ENCODE data around the gene RSAD2.
A peak's percentile ranks its signal among the peaks of the same experiment; 100 is the strongest.

RSAD2 gene

GRCh38 chr2:6860296-6860695, 17.3 kb upstream of the RSAD2 start:
- H3K4me3 ChIP-seq (ENCODE audit: low read length): no peak overlapping the region
- no peak for DNase-seq (ENCODE audit: low read depth, low spot score)

DNA sequence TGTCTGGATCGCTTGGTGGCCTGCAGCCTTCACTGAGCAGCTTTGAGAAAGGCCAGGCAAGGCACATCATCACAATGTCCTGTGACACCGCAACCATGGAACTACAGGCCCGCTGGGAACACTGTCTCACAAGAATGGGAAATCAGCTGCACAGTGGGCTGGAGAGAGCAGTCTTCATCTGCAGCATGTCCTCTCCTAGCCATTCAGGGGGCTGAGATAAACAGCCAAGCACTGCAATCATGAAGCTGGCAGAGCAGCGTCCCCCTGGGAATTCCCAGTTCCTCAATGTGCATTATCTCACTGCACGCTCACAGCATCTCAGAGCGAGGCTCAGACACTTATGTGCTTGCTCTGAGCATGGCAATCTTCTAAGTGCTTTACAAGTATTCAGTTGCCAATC, 13.8 kb upstream of the RSAD2 start:
- H3K4me3 ChIP-seq (ENCODE audit: low read length): peak overlapping the region; percentile 68; the same call in 1 of the 2 replicates
- no peak for DNase-seq (ENCODE audit: low read depth, low spot score)

GRCh38 chr2:6864231-6864754, 13.3 kb upstream of the RSAD2 start:
- DNase-seq (ENCODE audit: low read depth, low spot score): no peak
- peak overlapping the region; percentile 68 for H3K4me3 ChIP-seq (ENCODE audit: low read length)

DNA sequence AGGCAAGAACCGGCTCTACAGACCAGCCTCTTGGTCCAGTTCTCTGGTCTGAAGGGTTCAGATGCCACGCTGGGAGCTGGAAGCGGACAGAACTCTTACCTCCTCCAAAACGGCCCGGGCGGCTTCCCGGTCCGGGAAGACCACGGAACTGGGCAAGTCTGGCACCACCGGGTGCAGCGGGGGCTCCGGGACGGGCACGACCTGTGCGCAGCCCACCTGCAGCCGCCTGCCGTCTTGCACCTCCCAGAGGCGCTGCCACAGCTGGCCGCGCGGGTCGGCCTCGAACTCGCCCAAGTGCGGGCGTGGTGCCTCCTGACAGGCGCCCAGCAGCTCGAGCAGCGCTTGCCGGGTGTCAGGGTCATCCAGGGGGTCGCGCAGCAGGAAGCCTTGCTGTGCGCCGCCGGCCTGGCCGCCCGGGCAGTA, 12.6 kb upstream of the RSAD2 start:
- no peak for DNase-seq (ENCODE audit: low read depth, low spot score)
- H3K4me3 ChIP-seq (ENCODE audit: low read length): peak overlapping the region; percentile 68

DNA sequence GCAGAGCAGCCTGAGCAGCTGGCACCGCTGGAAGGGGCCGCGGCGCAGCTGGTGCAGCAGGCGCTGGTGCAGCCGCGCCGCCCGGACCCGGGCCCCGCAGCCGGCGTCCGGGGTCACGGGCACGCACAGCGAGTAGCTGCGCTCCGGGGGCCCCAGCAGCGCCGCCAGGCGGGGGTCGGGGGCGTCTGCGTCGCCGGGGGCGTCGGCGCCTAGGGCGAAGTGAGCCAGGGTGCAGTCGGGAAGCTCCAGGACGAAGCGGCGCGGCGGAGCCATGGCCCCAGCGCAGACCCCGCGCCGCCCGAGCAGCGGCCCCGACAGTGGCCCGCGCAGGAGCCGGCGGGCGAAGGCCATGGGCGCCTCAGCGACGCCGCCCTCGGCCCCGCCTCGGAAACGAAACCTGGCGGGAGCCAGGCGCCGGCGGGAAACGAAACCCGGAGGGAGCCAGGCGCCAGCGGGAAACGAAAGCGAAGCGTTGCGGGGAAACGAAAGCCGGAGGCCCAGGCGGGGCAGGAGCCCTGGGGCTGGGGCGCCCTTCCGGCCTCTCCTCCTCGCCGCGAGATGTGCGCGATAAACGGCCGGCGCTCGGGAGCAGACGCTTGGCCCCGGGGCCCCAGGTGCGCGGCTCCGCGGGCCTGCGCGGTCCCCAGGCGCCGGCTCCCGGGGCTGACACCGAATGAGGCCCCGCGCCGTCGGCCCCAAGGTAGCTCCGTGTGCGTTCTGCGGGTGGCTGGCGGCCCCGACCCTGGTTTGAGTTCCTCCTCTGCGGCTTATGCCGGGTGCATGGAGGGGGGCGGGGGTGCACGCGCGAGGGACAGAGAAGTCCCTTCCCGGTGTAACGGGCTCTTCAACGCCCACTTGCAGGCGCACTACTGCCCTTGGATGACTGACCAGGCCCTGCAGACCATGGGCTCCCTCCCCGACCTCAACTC, 12.0 kb upstream of the RSAD2 start, which contains the start of gene CMPK2:
CMPK2 (minus strand) TSS at position 562 of the 929 bp plus-strand sequence; CDS start at position 351, 211 bp downstream.
- peak within 1 kb of the TSS; percentile 68 for H3K4me3 ChIP-seq (ENCODE audit: low read length)
- DNase-seq (ENCODE audit: low read depth, low spot score): peak; percentile 67

DNA sequence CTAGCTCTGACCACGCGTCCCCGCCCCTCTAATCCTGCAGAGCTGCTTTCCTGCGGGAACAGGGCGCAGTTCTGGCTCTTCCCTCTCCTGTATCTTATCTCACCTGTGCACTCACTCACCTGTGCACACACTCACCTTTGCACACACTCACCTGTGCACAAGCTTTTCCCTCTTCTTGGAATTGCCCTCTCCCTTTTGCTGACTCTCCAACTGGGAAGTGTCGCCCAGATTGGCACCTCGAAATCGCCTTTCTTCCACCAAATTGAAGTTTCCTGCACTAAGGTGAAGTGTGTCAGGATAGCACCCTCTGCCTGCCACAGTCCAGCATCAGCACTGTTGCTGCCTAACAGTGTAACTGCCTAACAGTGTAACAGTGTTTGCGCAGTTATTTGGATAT, 11.3 kb upstream of the RSAD2 start:
- peak overlapping the region; percentile 68 for H3K4me3 ChIP-seq (ENCODE audit: low read length)
- peak; percentile 60 for DNase-seq (ENCODE audit: low read depth, low spot score)

- no peak for DNase-seq (ENCODE audit: low read depth, low spot score)
- no peak overlapping the region for H3K4me3 ChIP-seq (ENCODE audit: low read length)
These were observed 10.6 kb upstream of the RSAD2 start for GRCh38 chr2:6866982-6867381.

- no peak for DNase-seq (ENCODE audit: low read depth, low spot score)
These were observed 5.2 kb upstream of the RSAD2 start for GRCh38 chr2:6872394-6872793.

DNA sequence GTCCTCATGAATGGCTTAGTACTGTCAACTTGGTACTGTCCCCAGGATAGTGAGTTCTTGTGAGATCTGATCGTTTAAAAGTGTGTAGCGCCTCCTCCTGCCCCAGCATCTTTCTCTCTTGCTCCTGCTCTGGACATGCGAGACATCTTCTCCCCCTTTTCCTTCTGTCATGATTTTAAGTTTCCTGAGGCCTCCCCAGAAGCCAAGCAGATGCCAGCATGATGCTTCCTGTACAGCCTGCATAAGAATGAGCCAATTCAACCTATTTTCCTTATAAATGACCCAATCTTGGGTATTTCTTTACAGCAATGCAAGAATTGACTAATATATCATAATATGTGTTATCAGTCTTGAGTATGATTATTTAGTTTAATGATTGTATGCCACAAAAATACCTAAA, 3.5 kb upstream of the RSAD2 start:
- no peak overlapping the region for H3K4me3 ChIP-seq (ENCODE audit: low read length)
- DNase-seq (ENCODE audit: low read depth, low spot score): no peak

More at GRCh38 chr2:6872394-6872793, 5.2 kb upstream of the RSAD2 start:
- H3K4me3 ChIP-seq (ENCODE audit: low read length): no peak overlapping the region

DNA sequence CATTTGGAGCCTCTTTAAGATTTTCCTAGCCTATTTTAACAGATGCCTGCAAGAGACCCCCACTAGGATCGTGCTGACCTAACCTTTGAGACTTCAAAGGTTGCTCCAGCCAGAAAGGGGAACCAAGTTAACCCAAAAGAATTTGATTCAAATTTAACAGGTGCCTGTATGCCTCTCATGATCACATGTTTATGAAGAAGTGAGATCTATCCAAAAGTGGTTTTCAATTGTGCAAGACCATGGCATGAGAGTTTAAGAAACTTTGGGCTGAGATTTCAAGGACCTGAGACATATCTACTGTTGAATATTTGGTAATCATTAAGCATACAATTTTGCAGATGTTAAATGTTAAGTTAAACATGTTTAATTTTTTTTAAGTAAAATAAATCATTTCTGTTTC, 1.3 kb upstream of the RSAD2 start:
- no peak overlapping the region for H3K4me3 ChIP-seq (ENCODE audit: low read length)
- DNase-seq (ENCODE audit: low read depth, low spot score): no peak

DNA sequence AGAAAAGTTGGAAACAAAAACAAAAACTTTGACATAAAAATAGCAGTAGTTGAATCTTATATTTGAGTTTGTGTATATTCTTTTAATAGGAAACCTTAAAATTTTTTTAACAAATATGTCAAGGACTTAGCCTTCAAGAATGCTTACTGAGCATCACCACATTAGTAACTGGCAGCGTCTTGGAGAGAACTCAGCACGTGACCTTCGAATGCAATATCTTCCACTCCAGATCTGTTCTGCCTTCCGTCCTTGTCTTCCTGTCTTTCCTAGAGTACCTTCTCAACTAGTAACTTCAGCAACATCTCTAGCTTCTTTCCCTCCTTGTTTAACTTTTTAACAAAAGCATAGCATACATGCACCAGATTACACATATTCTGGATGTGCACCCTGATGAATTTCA, 972 bp downstream of the RSAD2 start:
- DNase-seq (ENCODE audit: low read depth, low spot score): peak; percentile 55
- peak overlapping the region; percentile 1; the same call in 1 of the 2 replicates for H3K4me3 ChIP-seq (ENCODE audit: low read length)

DNA sequence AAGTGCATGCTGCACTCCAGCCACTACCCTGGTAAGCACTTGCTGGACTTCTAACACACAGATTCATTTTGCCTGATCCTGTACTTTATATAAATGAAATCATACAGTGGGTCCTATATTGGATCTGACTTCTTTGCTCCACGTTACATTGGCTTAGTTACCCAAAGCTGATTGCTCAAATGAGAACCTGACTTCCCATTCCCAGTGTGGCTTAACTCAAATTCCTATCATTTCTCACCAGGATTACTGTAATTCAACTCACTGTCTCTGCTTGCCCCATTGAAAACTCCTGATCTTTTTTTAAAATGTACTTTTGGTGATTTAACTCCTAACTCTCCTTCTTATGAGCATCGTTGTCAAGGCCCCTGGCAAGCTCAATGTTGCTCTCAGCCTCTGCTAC, 1.4 kb downstream of the RSAD2 start:
- no peak for DNase-seq (ENCODE audit: low read depth, low spot score)
- H3K4me3 ChIP-seq (ENCODE audit: low read length): peak overlapping the region; percentile 1

GRCh38 chr2:6880200-6880733, 2.7 kb downstream of the RSAD2 start:
- H3K4me3 ChIP-seq (ENCODE audit: low read length): peak overlapping the region; percentile 41
- peak; percentile 95 for DNase-seq (ENCODE audit: low read depth, low spot score)

GRCh38 chr2:6881046-6881445, 3.5 kb downstream of the RSAD2 start:
- no peak for DNase-seq (ENCODE audit: low read depth, low spot score)
- H3K4me3 ChIP-seq (ENCODE audit: low read length): no peak overlapping the region

GRCh38 chr2:6881516-6881915, 3.9 kb downstream of the RSAD2 start:
- no peak overlapping the region for H3K4me3 ChIP-seq (ENCODE audit: low read length)
- DNase-seq (ENCODE audit: low read depth, low spot score): no peak

DNA sequence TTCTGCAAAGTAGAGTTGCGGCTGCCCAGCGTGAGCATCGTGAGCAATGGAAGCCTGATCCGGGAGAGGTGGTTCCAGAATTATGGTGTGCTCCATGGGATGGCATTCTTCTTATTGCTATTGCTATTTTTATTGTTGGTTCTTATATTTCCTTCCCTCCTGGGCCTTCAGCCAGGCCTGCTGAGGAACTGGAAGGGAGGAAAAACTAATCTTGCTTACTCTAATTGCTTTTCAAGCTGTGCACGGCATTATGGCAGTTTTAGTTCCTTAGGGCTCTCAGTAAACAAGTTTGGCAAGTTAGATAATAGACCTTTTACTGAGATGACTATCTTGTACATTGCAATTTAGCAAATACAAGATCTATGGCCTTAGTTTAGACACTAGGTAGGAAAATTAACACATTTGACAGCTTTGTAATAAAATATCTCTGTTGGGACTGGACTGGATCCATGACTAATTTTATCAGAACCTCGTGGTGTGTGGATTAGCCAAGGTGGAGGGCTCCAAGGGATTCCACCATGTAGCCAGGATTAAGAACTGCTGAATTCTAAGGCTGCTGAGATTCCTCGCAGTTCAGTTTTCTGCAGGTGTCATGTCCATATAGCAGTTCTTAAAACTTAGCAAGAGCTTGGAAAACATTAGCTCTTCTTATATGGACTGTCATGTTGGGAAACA, 6.0 kb downstream of the RSAD2 start:
- DNase-seq (ENCODE audit: low read depth, low spot score): no peak
- H3K4me3 ChIP-seq (ENCODE audit: low read length): no peak overlapping the region

- DNase-seq (ENCODE audit: low read depth, low spot score): no peak
- no peak overlapping the region for H3K4me3 ChIP-seq (ENCODE audit: low read length)
These were observed 8.0 kb downstream of the RSAD2 start for GRCh38 chr2:6885551-6885950.

DNA sequence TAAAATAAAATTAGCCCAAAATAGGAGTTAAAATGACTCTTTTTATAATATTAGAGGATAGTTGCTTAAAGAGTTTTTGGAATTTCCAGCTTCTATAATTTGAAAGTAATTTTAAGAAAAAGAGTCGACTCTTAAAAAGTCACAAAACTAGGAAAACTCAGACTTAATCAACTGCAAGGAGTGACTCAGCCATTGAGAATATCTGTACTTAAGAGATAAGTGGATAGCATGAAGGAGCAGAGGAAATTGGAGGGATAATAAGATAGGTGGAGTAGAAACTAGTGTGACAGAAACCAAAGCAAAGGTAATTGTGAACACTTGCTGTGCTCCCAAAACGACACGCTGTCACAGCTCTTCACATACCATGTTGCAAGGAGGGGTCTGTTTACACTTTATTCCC, 8.4 kb downstream of the RSAD2 start:
- DNase-seq (ENCODE audit: low read depth, low spot score): no peak
- H3K4me3 ChIP-seq (ENCODE audit: low read length): no peak overlapping the region

DNA sequence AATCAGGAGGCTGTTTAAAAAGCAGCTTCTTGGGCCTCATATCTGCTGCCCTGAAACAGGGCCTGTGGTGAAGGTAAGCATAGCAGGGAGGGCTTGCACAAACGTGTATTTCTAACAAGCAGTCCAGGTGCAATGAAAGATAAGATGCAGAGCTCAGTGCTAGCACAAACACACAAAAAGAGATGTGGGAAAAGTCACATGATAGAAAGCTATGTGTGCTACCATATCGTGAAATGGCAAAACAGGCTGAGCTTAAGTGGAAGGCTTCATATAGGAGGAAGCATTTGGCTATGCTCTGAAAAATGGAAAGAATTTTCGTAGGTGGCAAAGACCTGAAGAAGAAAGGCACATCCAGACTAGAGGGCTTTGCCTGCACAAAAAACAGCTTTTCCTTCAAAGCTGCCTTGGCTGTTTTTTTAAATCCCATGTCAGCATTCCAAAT, 10.2 kb downstream of the RSAD2 start:
- H3K4me3 ChIP-seq (ENCODE audit: low read length): no peak overlapping the region
- peak; percentile 89 for DNase-seq (ENCODE audit: low read depth, low spot score)

GRCh38 chr2:6888724-6889123, 11.1 kb downstream of the RSAD2 start:
- no peak overlapping the region for H3K4me3 ChIP-seq (ENCODE audit: low read length)
- DNase-seq (ENCODE audit: low read depth, low spot score): no peak

All from Jurkat, Clone E6-1 (cell line).